Natural killer cell (primary cell): ENCODE measurements around the gene EMX1. TPM values are rescaled to one million over a fixed set of nuclear protein-coding genes. Genes with fewer than 3 reads are reported as not detected.

Source experiments
- ATAC-seq, 3 donors: fragments of 150-1000 bp in 2 of 3; fragments of 200-7000 bp in 1 of 3; cut with Tn5 transposase; 1 replicate in 1 of 3; 2 replicates in 2 of 3; pipeline ENCODE4 v1.10.0; 2021; ENCODE audit warnings: mild to moderate bottlenecking in 2 of 3, moderate library complexity in 2 of 3
- DNase-seq, 2 donors: peaks; one replicate each; pipeline versions ENCODE4 v3.0.0 to v3.0.0-alpha.2; 2013 to 2021; ENCODE audit warnings: mixed read lengths in 1 of 2
- H3K27ac ChIP-seq: one replicate; pipeline ENCODE4 v1.5.1; 2013; ENCODE audit warnings: mild to moderate bottlenecking, low read length
- H3K27me3 ChIP-seq: one replicate; pipeline ENCODE4 v1.6.1; 2013; ENCODE audit warnings: low read length; ENCODE audit not compliant: control insufficient read depth, insufficient read depth
- H3K36me3 ChIP-seq: one replicate; pipeline ENCODE4 v1.6.1; 2013; ENCODE audit warnings: low read length; ENCODE audit not compliant: control insufficient read depth, insufficient read depth
- H3K4me1 ChIP-seq: one replicate; pipeline ENCODE4 v1.6.1; 2013; ENCODE audit warnings: low read length; ENCODE audit not compliant: control insufficient read depth, insufficient read depth
- H3K4me3 ChIP-seq: one replicate; pipeline ENCODE4 v1.5.1; 2013; ENCODE audit warnings: low read length
- H3K9me3 ChIP-seq: one replicate; pipeline ENCODE4 v1.6.1; 2013; ENCODE audit warnings: low read length; ENCODE audit not compliant: control insufficient read depth, insufficient read depth
- H3K27ac Mint-ChIP-seq, 2 donors: one replicate each; pipeline ENCODE4 v1.8.0; 2022; ENCODE audit warnings: mild to moderate bottlenecking in 2 of 2, mixed read lengths in 2 of 2, moderate library complexity in 1 of 2
- H3K27me3 Mint-ChIP-seq, 2 donors: one replicate each; pipeline ENCODE4 v1.8.0; 2022; ENCODE audit warnings: low read depth in 2 of 2, mixed read lengths in 2 of 2
- H3K36me3 Mint-ChIP-seq: one replicate; pipeline ENCODE4 v1.8.0; 2022; ENCODE audit warnings: mixed read lengths
- H3K4me1 Mint-ChIP-seq, 2 donors: one replicate each; pipeline ENCODE4 v1.8.0; 2022; ENCODE audit warnings: mixed read lengths in 2 of 2
- H3K4me3 Mint-ChIP-seq: one replicate; pipeline ENCODE4 v1.8.0; 2022; ENCODE audit warnings: mild to moderate bottlenecking, moderate library complexity, mixed read lengths
- H3K9me3 Mint-ChIP-seq, 2 donors: one replicate each; pipeline ENCODE4 v1.8.0; 2022; ENCODE audit warnings: mixed read lengths in 2 of 2
- CTCF ChIP-seq: fragments of 200-600 bp; IDR thresholded peaks from one replicate; pipeline ENCODE4 v1.8.0; 2022; ENCODE audit warnings: antibody characterized with exemption
- WGBS: methylation state at CpG from one replicate; pipeline ENCODE4 v1.1.7; 2013; ENCODE audit warnings: missing lambda C conversion rate; ENCODE audit not compliant: insufficient coverage; 5-methylcytosine and 5-hydroxymethylcytosine counted together
- intact Hi-C: fragments of 100-400 bp; cut with micrococcal nuclease; formaldehyde crosslinking; loops from one replicate; pipeline ENCODE4 v1.14.2; 2022
- total RNA-seq, 4 donors: library from RNA; stranded (reverse); fragments of 120-200 nt in 1 of 4; gene quantifications; one replicate each; pipeline versions ENCODE4 v1.2.3 to v1.2.4, GENCODE V29; 2013 to 2022

Gene EMX1
- total RNA-seq, 3 donors from 2014 or later (not counting 1 experiment from before 2014, with no cell fraction given) = not detected

GRCh38 chr2:72965770-72966450 lies 48.6 kb downstream of the EMX1 start:
- Mint-ChIP-seq H3K9me3 (no peaks in the 10 kb centered on the region), H3K4me3 (no peak overlapping the region), H3K4me1 (peaks cover 0 to 11% of the 10 kb centered on the region in 2 donors), H3K36me3 (no peaks in the 10 kb centered on the region), H3K27me3 (no peaks in the 10 kb centered on the region), H3K27ac (no peak overlapping the region)
- DNase-seq (no peak), ATAC-seq (no peak)
- no peak overlapping the region for H3K4me3 ChIP-seq
- TF ChIP-seq CTCF = no peak
- H3K9me3 ChIP-seq = no peaks in the 10 kb centered on the region
- no peak overlapping the region for H3K27ac ChIP-seq
- no peaks in the 10 kb centered on the region for H3K27me3 ChIP-seq
- no peaks in the 10 kb centered on the region for H3K4me1 ChIP-seq
- WGBS = 94% methylated on average over 14 of the region's 14 CpGs
- no peaks in the 10 kb centered on the region for H3K36me3 ChIP-seq
- intact Hi-C loops = no loop called here

GRCh38 chr2:72968286-72968685 lies 51.0 kb downstream of the EMX1 start:
- ATAC-seq = no peak
- no peaks in the 10 kb centered on the region for H3K9me3 Mint-ChIP-seq

GRCh38 chr2:72969706-72970105 lies 52.4 kb downstream of the EMX1 start:
- no peak for ATAC-seq
- WGBS = 76% methylated on average over 4 of the region's 4 CpGs
- Histone ChIP-seq H3K4me3 (no peak overlapping the region), H3K27ac (no peak overlapping the region), H3K27me3 (no peaks in the 10 kb centered on the region), H3K4me1 (no peaks in the 10 kb centered on the region), H3K9me3 (no peaks in the 10 kb centered on the region), H3K36me3 (no peaks in the 10 kb centered on the region)
- no peaks in the 10 kb centered on the region for H3K9me3 Mint-ChIP-seq
- H3K36me3 Mint-ChIP-seq = no peaks in the 10 kb centered on the region
- TF ChIP-seq CTCF = no peak
- DNase-seq = no peak
- H3K27ac Mint-ChIP-seq = no peak overlapping the region
- no peaks in the 10 kb centered on the region for H3K4me1 Mint-ChIP-seq
- H3K27me3 Mint-ChIP-seq = no peaks in the 10 kb centered on the region
- intact Hi-C loops = no loop called here
- no peak overlapping the region for H3K4me3 Mint-ChIP-seq

More at GRCh38 chr2:72968286-72968685, 51.0 kb downstream of the EMX1 start:
- H3K4me3 Mint-ChIP-seq = no peak overlapping the region
- Histone ChIP-seq H3K27me3 (no peaks in the 10 kb centered on the region), H3K4me1 (no peaks in the 10 kb centered on the region), H3K9me3 (no peaks in the 10 kb centered on the region), H3K36me3 (no peaks in the 10 kb centered on the region), H3K27ac (no peak overlapping the region), H3K4me3 (no peak overlapping the region)
- no peak overlapping the region for H3K27ac Mint-ChIP-seq
- WGBS = 97% methylated on average over 8 of the region's 8 CpGs
- TF ChIP-seq CTCF = no peak
- no peaks in the 10 kb centered on the region for H3K4me1 Mint-ChIP-seq
- no peak for DNase-seq
- H3K27me3 Mint-ChIP-seq = no peaks in the 10 kb centered on the region
- intact Hi-C loops = no loop called here
- no peaks in the 10 kb centered on the region for H3K36me3 Mint-ChIP-seq

- H3K4me1 ChIP-seq = no peaks in the 10 kb centered on the region
- no peaks in the 10 kb centered on the region for H3K36me3 ChIP-seq
- TF ChIP-seq CTCF = no peak
- no peak for ATAC-seq
- no peak overlapping the region for H3K27ac ChIP-seq
- DNase-seq = no peak
- H3K9me3 Mint-ChIP-seq = no peaks in the 10 kb centered on the region
- H3K4me3 Mint-ChIP-seq = no peak overlapping the region
- no peak overlapping the region for H3K4me3 ChIP-seq
- no peaks in the 10 kb centered on the region for H3K27me3 ChIP-seq
- no peaks in the 10 kb centered on the region for H3K36me3 Mint-ChIP-seq
- no peak overlapping the region for H3K27ac Mint-ChIP-seq
- no peaks in the 10 kb centered on the region for H3K4me1 Mint-ChIP-seq
- H3K9me3 ChIP-seq = no peaks in the 10 kb centered on the region
- H3K27me3 Mint-ChIP-seq = no peaks in the 10 kb centered on the region
- whole genome bisulfite sequencing = 96% methylated on average over 4 of the region's 7 CpGs
- intact Hi-C loops = no loop called here
Measured at GRCh38 chr2:72971036-72971435, 53.7 kb downstream of the EMX1 start.
